Measurements from ENCODE around the gene ANXA5.
"Not testable (repeated sequence)": the region's sequence is repeated elsewhere in the genome, so short reads cannot be mapped to it uniquely, and the experiment has no call there.

The ANXA5 gene

DNA sequence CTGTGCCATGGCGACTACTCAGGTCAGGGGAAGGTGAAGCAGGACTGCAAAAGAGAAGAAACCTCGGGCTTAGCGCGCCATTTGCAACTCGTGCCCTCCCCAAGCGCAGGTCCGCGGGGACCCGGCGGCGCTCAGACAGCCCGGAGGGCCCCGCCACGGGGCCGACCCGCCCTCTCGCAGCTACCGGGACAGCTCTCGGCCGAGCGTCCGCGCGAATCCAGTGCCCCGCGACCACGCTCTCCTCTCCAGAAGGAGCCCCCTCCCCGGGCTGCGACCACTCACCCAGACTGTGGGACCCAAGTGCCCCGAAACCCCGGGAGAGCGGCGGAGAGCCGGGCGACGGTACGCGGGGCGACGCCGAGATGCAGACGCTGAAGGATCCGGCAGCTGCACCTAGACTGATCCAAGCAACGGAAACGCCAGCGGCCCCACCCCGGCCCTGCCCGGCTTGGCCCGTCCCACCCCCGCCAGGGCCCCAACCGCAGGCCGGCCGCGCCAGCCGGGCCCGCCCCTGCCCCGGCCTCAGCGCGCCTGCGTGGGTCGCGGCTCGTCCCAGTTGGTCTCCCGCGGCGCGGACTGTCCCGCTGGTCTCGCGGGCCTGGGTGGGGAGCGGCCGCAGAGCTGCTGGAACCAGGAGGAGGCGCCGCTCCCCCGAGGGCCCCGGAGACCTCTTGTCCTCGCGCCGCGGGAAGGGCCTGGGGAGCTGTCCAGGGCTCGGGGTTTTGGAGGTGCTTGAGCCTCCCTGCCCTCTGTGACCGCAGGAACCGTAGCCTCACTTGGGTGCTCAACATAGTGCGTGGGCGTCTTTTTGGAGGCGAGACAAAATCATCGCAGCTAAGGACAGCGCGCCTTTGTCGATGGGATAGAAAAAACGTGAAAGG lies at the start of gene ANXA5:
Gene ANXA5, minus strand, starts transcription at position 400 of the 881 bp plus-strand sequence. Its CDS starts 391 bp downstream, at position 9.
- no peak for TF ChIP-seq ZNF274 (IDR thresholded peaks at IDR 0.05; ENCODE audit: low read depth, low read length)
- peak within 1 kb of the TSS; percentile 83 for H3K4me3 ChIP-seq (ENCODE audit: low read length)

DNA sequence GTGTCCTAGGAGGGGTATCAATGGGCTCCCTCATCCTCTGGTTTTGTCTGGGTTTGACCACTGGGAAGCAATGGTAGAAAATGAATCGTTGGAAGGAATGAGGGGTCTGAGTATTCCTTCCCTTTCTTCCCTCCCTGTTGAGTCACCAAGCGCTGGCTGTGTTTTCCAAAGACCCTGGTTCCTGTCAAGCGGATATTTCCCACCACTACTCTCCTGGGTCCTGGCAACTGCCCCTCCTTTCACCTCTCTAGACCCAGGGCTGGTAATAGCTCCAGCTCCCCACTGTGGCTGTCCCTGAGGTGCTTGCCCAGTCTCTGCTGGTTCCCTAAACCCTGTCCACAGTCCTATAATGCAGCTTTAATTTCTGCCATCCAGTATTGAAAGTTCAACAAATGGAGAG lies 46.0 kb upstream of the ANXA5 start:
- TF ChIP-seq ZNF274 (IDR thresholded peaks at IDR 0.05; ENCODE audit: low read depth, low read length) = no peak

GRCh38 chr4:121741751-121742150 lies 45.0 kb upstream of the ANXA5 start:
- no peak for TF ChIP-seq ZNF274 (IDR thresholded peaks at IDR 0.05; ENCODE audit: low read depth, low read length)
- H3K4me3 ChIP-seq (ENCODE audit: low read length) = no peak overlapping the region

More for the DNA sequence above, 46.0 kb upstream of the ANXA5 start:
- no peak overlapping the region for H3K4me3 ChIP-seq (ENCODE audit: low read length)

DNA sequence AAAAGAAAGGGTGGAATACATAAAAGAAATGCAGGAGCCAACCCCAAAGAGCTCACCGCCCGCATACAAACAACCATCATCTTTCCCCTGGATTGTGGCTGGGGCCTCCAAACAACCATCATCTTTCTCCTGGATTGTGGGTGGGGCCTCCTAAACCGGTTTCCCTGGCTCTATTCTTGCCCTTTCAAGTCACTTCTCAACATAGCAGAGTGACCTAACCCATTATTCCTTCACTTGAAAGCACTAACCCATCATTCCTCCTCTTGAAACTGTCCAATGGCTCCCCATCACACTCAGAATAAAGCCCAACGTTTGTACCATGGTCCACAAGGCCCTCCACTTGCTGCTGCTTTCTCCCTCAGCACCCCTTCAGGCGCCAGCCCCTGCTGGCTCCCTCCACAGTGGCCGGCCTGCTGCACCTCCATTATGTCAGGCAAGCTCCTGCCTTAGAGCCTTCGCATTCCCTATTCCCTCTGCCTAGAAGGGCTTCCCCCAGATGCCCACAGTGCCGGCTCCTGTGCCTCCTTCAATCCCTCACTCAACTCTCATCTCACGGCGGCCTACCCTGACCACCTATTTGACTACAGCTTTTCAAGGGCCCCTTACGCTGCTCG lies 44.1 kb upstream of the ANXA5 start:
- H3K4me3 ChIP-seq (ENCODE audit: low read length) = no peak overlapping the region
- no peak for TF ChIP-seq ZNF274 (IDR thresholded peaks at IDR 0.05; ENCODE audit: low read depth, low read length)

DNA sequence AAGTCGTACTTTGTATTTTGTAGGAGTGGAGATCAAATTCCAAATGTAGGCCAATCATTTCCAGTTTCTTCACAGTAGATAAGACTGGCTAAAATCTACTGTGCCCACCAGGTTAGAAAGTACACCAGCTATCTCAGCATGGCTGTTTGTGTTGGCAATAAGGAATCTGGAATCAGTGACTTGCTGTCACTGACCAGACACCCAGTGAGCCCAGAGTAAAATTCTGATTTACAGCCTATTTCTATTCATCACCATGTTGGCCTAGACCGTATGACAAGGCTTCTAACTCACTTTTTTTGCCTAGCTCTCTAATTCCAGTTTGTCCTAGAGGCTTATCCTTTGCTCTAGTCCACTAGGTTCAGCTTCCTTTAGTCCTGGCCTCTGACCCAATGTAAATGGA lies 42.8 kb upstream of the ANXA5 start:
- H3K4me3 ChIP-seq (ENCODE audit: low read length) = no peak overlapping the region
- TF ChIP-seq ZNF274 (IDR thresholded peaks at IDR 0.05; ENCODE audit: low read depth, low read length) = no peak

DNA sequence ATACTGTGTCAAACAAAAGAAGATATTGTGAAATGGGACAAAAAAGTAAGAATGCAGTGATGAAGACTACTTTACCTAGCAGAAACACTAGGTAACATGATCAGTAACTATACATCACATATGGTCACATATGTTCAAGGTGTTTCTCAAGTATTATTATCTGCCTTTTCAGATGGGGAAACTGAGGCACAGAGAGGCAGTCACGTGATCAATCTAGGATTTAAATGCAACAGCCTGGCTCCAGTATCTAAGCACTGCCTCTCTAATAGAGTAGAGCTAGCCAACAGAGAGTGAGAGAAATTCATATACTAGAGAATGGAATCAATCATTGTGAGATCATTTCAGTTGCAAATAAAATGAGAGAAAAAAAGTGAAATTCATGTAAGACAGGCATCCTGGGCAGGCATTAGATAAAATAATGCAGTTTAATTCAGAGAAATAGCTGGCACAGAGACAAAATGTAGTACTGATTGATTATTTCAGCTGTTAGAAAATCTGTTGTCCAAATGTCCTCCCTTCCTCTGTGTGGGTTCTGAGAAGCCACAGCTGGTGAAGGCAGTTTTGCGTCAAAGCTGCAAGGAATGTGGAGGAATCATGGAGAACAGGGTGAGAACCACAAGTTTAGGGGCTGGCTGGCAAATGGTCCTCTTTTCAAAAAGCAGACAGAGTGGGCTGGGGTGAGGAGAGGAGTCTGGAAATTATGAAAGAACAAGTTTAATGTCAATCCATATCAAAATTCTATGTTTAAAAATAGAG lies 42.2 kb upstream of the ANXA5 start:
- no peak for TF ChIP-seq ZNF274 (IDR thresholded peaks at IDR 0.05; ENCODE audit: low read depth, low read length)
- H3K4me3 ChIP-seq (ENCODE audit: low read length) = no peak overlapping the region

DNA sequence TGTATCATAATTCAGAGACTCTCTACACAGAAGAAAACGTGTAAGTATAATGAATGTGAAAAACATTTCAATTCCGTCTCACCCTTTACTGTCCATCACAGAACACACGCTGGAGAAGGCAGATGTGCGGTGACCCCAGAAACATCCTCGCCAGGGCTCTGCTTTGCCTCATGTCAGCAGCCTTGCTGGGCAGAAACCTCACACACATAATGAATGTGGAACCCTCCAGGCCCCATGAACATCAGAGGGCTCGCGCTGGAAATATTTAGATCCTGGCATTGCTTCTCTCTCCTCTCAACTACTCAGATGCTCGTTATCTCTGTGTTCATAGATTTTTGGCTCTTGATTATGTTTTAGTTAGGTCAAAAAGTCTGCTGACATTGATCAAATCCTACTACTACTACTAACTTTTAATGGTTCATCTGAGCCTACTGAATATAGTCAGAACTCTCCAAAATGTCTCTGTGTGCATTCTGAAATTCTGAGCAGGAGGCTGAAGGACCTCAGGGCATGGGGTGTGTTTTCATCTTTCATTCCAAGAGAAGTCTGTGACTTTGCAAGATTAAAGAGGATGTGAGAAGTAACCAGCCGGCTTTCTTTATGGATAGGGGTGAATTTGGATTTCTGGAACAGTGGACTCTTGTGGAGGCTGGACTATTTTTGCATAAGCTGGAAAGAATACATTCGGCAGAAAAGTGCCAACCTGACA lies 41.2 kb upstream of the ANXA5 start:
- TF ChIP-seq ZNF274 (IDR thresholded peaks at IDR 0.05; ENCODE audit: low read depth, low read length) = no peak
- H3K4me3 ChIP-seq (ENCODE audit: low read length) = no peak overlapping the region

DNA sequence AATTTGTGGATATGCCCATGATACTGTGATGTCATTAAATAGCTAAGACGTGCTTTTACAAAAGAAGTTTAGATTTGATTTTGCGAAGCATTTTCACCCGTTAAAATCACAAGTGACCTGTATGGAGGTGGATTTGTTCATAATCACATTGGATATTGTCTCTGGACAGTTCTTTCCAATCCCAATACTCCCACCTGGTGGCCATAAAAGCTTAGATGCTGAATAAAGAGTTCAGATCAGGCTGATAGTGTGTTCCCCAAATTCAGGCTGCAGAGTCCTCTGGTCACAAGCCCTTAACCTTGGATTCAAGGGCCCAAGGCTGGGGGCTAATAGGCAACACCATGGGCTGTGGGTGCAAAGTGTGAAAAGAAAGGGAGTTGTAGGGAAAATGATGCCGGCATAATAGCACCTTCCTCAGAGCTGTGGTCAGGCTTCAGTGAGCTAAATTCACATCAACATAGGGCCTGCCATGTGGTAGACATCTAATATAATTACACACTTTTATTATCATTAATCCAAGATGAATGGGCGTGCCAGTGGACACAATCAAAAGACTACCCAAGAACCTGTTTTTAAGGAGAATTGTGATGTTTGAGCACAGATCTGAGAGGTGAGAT lies 40.1 kb upstream of the ANXA5 start:
- H3K4me3 ChIP-seq (ENCODE audit: low read length) = no peak overlapping the region
- no peak for TF ChIP-seq ZNF274 (IDR thresholded peaks at IDR 0.05; ENCODE audit: low read depth, low read length)

DNA sequence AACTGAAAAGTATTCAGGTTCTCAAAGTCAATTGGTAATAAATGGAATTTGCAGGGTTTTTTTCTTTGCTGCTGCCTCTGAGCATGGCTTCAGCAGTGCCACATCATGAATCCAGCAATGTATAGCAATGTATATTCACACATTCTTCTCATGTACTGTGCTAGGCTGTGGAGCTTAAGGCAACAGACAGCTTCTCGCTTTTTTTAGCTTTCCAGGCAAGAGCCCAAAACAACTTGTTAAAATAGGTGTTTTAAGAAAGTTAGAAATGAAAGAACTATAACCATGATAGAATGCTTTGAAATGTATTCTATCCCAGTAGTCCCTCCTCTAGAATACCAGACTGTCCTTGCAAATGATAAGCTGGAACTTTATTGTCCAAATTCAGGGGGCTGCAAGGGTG lies 37.8 kb upstream of the ANXA5 start:
- no peak overlapping the region for H3K4me3 ChIP-seq (ENCODE audit: low read length)
- no peak for TF ChIP-seq ZNF274 (IDR thresholded peaks at IDR 0.05; ENCODE audit: low read depth, low read length)

DNA sequence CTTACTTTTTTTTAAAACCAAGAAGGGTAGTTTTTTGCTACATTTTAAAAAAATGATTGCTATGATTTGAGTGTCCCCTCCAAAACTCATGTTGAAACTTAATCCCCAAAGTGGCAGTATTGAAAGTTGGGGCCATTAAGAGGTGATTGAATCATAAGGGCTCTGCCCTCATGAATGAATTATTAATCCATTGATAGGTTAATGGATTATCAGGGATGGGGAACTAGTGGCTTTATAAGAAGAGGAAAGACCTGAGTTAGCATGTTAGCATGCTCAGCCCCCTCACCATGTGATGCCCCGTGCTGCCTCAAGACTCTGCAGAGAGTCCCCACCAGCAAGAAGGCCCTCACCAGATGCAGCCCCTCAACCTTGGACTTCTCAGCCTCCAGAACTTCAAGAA lies 37.2 kb upstream of the ANXA5 start:
- no peak for TF ChIP-seq ZNF274 (IDR thresholded peaks at IDR 0.05; ENCODE audit: low read depth, low read length)
- H3K4me3 ChIP-seq (ENCODE audit: low read length) = no peak overlapping the region

DNA sequence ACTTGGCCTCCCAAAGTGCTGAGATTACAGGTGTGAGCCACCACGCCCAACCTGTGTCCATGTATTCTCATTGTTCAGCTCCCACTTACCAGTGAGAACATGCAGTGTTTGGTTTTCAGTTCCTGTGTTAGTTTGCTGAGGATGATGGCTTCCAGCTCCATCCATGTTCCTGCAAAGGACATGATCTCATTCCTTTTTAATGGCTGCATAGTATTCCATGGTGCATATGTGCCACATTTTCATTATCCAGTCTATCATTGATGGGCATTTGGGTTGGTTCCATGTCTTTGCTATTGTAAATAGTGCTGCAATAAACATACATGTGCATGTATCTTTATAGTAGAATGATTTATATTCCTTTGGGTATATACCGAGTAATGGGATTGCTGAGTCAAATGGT lies 33.0 kb upstream of the ANXA5 start:
- not testable (repeated sequence) for H3K4me3 ChIP-seq (ENCODE audit: low read length)

DNA sequence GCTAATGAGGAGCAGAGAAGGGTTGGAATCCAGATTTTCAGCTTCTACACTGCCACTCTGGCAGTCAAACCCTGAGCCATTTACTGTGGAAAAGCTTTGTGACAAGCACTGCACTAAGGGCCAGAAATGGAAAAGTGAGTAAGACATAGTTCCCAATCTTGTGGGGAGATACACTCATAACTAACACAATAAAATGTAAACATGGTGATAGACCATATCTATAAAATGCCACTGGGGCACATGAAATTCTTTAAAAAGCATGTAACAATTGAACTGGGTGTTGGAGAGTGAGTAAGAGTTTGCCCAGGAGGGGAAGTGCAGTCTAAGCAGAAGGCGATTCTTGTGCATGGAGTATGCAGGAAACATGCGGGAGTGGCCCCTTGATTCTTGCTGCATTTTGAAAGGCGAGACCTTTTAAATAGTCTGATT lies 32.0 kb upstream of the ANXA5 start:
- H3K4me3 ChIP-seq (ENCODE audit: low read length) = no peak overlapping the region
- TF ChIP-seq ZNF274 (IDR thresholded peaks at IDR 0.05; ENCODE audit: low read depth, low read length) = no peak

GRCh38 chr4:121728066-121728465 lies 31.3 kb upstream of the ANXA5 start:
- H3K4me3 ChIP-seq (ENCODE audit: low read length) = no peak overlapping the region
- no peak for TF ChIP-seq ZNF274 (IDR thresholded peaks at IDR 0.05; ENCODE audit: low read depth, low read length)
